Smooth muscle cell (in vitro differentiated cells): ENCODE results near the gene HHAT. TPM values are rescaled to one million over a fixed set of nuclear protein-coding genes. Genes with fewer than 3 reads are reported as not detected.
A peak's percentile ranks its signal among the peaks of the same experiment; 100 is the strongest.

Experiments used
- DNase-seq: peaks from one replicate; lab custom pipeline; 2025; ENCODE audit not compliant: unreplicated experiment; lab: John Stamatoyannopoulos, UW
- H2AFZ ChIP-seq: fragments of 200-600 bp; sonication (generic); 2 replicates; pipeline ENCODE4 v1.6.0; 2016; ENCODE audit warnings: antibody characterized with exemption, low read depth, mild to moderate bottlenecking
- H3F3A ChIP-seq: fragments of 200-600 bp; sonication (generic); 2 replicates; pipeline ENCODE4 v1.6.0; 2017; ENCODE audit warnings: antibody characterized with exemption, low read depth
- H3K27ac ChIP-seq: fragments of 200-600 bp; sonication (generic); 2 replicates; pipeline ENCODE4 v1.5.1; 2016; ENCODE audit warnings: low read depth, mild to moderate bottlenecking
- H3K27me3 ChIP-seq: fragments of 200-600 bp; sonication (generic); 2 replicates; pipeline ENCODE4 v1.6.1; 2016; ENCODE audit warnings: low read depth, mild to moderate bottlenecking
- H3K36me3 ChIP-seq: fragments of 200-600 bp; sonication (generic); 2 replicates; pipeline ENCODE4 v1.5.1; 2016; ENCODE audit warnings: low read depth
- H3K4me1 ChIP-seq: fragments of 200-600 bp; sonication (generic); 2 replicates; pipeline ENCODE4 v1.5.1; 2016; ENCODE audit warnings: low read depth
- H3K4me2 ChIP-seq: fragments of 200-600 bp; sonication (generic); 2 replicates; pipeline ENCODE4 v1.6.0; 2016; ENCODE audit warnings: mild to moderate bottlenecking
- H3K4me3 ChIP-seq: fragments of 200-600 bp; sonication (generic); 2 replicates; pipeline ENCODE4 v1.5.1; 2016; ENCODE audit warnings: mild to moderate bottlenecking
- H3K79me2 ChIP-seq: fragments of 200-600 bp; sonication (generic); 2 replicates; pipeline ENCODE4 v1.6.0; 2016; ENCODE audit warnings: low read depth, mild to moderate bottlenecking
- H3K9ac ChIP-seq: fragments of 200-600 bp; sonication (generic); 2 replicates; pipeline ENCODE4 v1.6.0; 2016; ENCODE audit warnings: low read depth
- H3K9me3 ChIP-seq: fragments of 200-600 bp; sonication (generic); replicated peaks from 2 replicates; pipeline ENCODE4 v1.5.1; 2016; ENCODE audit warnings: low read depth
- H4K20me1 ChIP-seq: fragments of 200-600 bp; sonication (generic); 2 replicates; pipeline ENCODE4 v1.6.0; 2016; ENCODE audit warnings: low read depth
- WGBS: methylation state at CpG from one replicate; pipeline ENCODE4 v1.1.7; 2016; ENCODE audit warnings: low lambda C conversion rate; 5-methylcytosine and 5-hydroxymethylcytosine counted together
- polyA plus RNA-seq: library from polyadenylated mRNA; unstranded; fragments of >200 nt; fragmentation: Nextera tagmentation; extraction: Ambion mirVana; gene quantifications from 2 replicates; pipeline ENCODE4 v1.2.1, GENCODE V29; 2016
- total RNA-seq: library from RNA; depleted of rRNA; stranded (reverse); fragments of >200 nt; gene quantifications from 2 replicates; pipeline ENCODE4 v1.2.3, GENCODE V29; 2014
- TF ChIP-seq, protein P1 (sequence below): fragments of 200-600 bp; sonication (generic); IDR thresholded peaks from 2 replicates; pipeline ENCODE4 v1.5.1; 2017; ENCODE audit warnings: borderline replicate concordance, mild to moderate bottlenecking, antibody characterized with exemption; ENCODE audit not compliant: insufficient read depth, poor library complexity, severe bottlenecking

Gene HHAT
- total and polyA plus RNA-seq, 2 experiments from 2014 or later = 4.6 to 9.8 TPM

DNA sequence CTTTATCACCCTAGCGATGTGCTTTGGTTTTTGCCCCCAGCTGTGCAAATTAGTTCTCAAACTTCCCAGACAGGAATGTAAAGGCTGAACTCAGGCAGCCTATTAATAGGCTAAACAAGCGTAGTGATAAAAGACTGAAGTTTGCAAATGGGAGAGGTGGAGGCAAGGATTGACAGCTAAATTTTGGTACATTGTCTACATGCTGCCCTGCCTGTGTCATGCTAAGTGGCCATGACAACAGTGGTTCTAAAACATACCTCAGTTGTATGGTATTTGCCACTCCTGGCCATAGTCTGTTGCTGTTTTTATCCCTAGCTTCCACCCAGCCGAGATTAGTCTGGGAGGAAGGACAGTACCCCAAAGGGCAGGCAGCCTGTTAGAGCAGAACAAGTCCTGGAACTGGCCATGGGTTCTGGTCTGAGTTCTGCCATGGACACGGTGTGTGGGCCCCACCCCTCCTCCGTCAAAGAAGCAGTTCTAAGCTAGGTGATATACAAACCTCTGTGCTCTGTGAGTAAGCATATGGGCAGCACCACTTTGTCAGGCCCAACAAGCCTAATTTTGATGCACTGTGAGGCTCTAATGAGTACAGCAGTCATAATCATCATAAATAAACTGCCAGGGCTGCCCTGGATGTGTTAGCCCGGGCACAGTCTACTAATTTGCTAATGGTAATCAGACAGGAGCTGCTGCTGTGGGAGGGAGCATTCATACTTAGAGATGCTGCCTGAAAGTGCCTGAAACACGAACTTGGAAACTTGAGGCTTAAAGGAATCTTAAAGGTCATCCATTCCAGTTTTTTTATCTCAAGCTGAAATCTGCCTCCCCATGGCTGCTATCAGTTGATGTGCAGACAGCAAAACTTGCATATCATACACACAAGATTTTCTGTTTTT, 177.1 kb downstream of the HHAT start:
- peaks cover 4% of the 10 kb centered on the region for H3K27me3 ChIP-seq
- H3K79me2 ChIP-seq = no peaks in the 10 kb centered on the region
- H3K27ac ChIP-seq = peak overlapping the region; percentile 58
- WGBS = 48% methylated on average over 7 of the region's 7 CpGs
- DNase-seq = no peak
- no peak overlapping the region for H3K4me3 ChIP-seq
- H4K20me1 ChIP-seq = no peaks in the 10 kb centered on the region
- peak overlapping the region; percentile 30 for H3K4me2 ChIP-seq
- H3F3A ChIP-seq = no peaks in the 10 kb centered on the region
- H3K9ac ChIP-seq = peak overlapping the region; percentile 3
- H2AFZ ChIP-seq = no peak overlapping the region
- no peaks in the 10 kb centered on the region for H3K36me3 ChIP-seq
- H3K4me1 ChIP-seq = no peaks in the 10 kb centered on the region
- TF ChIP-seq, protein P1, sequence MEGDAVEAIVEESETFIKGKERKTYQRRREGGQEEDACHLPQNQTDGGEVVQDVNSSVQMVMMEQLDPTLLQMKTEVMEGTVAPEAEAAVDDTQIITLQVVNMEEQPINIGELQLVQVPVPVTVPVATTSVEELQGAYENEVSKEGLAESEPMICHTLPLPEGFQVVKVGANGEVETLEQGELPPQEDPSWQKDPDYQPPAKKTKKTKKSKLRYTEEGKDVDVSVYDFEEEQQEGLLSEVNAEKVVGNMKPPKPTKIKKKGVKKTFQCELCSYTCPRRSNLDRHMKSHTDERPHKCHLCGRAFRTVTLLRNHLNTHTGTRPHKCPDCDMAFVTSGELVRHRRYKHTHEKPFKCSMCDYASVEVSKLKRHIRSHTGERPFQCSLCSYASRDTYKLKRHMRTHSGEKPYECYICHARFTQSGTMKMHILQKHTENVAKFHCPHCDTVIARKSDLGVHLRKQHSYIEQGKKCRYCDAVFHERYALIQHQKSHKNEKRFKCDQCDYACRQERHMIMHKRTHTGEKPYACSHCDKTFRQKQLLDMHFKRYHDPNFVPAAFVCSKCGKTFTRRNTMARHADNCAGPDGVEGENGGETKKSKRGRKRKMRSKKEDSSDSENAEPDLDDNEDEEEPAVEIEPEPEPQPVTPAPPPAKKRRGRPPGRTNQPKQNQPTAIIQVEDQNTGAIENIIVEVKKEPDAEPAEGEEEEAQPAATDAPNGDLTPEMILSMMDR = no peak
- H3K9me3 ChIP-seq = no peaks in the 10 kb centered on the region

DNA sequence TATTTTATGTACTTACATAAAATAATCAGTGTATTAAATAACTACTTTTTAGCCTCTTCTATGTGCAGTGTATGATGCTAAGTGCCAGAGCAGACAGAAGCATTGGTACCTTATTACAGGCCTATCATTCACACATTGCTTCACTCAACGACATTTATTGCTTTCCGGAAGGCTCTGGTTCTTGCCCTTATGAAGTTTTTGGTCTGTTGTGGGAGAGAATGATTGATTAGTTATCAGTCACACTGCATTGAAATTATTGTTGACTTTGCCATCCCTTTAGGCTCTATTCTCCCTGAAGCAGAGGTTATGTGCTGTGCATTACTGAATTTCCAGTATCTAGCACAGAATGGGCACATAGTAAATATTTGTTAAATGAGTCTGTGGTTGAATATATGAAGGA, 178.0 kb downstream of the HHAT start:
- Histone ChIP-seq H3K9me3 (no peaks in the 10 kb centered on the region), H4K20me1 (no peaks in the 10 kb centered on the region), H3K36me3 (no peaks in the 10 kb centered on the region), H3K4me1 (no peaks in the 10 kb centered on the region), H2AFZ (no peak overlapping the region), H3K4me2 (no peak overlapping the region), H3K27ac (peak overlapping the region; percentile 58), H3K4me3 (no peak overlapping the region), H3K9ac (no peak overlapping the region), H3F3A (no peaks in the 10 kb centered on the region), H3K27me3 (peaks cover 4% of the 10 kb centered on the region), H3K79me2 (no peaks in the 10 kb centered on the region)
- TF ChIP-seq, protein P1 = no peak
- no peak for DNase-seq
- 35% methylated on average over 2 of the region's 2 CpGs for WGBS

- H3K4me2 ChIP-seq = no peak overlapping the region
- H3K27ac ChIP-seq = no peak overlapping the region
- no peaks in the 10 kb centered on the region for H3K27me3 ChIP-seq
- no peaks in the 10 kb centered on the region for H3K4me1 ChIP-seq
- DNase-seq = no peak
- no peak overlapping the region for H2AFZ ChIP-seq
- H3F3A ChIP-seq = no peaks in the 10 kb centered on the region
- 48% methylated on average over 3 of the region's 3 CpGs for WGBS
- H3K9ac ChIP-seq = no peak overlapping the region
- no peaks in the 10 kb centered on the region for H4K20me1 ChIP-seq
- no peaks in the 10 kb centered on the region for H3K9me3 ChIP-seq
- no peaks in the 10 kb centered on the region for H3K36me3 ChIP-seq
- TF ChIP-seq, protein P1 = no peak
- no peak overlapping the region for H3K4me3 ChIP-seq
- no peaks in the 10 kb centered on the region for H3K79me2 ChIP-seq
Measured at GRCh38 chr1:210516092-210516656, 187.5 kb downstream of the HHAT start.
